ENCODE data around the gene ALOX5. TPM values are rescaled to one million over a fixed set of nuclear protein-coding genes. Genes with fewer than 3 reads are reported as not detected.
A peak's percentile ranks its signal among the peaks of the same experiment; 100 is the strongest.
"Not testable (repeated sequence)": the region's sequence is repeated elsewhere in the genome, so short reads cannot be mapped to it uniquely, and the experiment has no call there.

Gene ALOX5
- total RNA-seq, 2 experiments from 2014 or later, result 0.62 to 0.96 TPM

- peaks cover 2% of the 10 kb centered on the region for H3K4me1 Mint-ChIP-seq
- DNase-seq, result no peak
- H3K27ac Mint-ChIP-seq, result no peak overlapping the region
- no peak overlapping the region for H3K4me3 Mint-ChIP-seq
- H3K36me3 Mint-ChIP-seq, result no peaks in the 10 kb centered on the region
- no peaks in the 10 kb centered on the region for H3K9me3 Mint-ChIP-seq
- H3K27me3 Mint-ChIP-seq, result no peaks in the 10 kb centered on the region
Observed at GRCh38 chr10:45408421-45409319, 34.7 kb downstream of the ALOX5 start.

GRCh38 chr10:45409347-45409746 lies 35.3 kb downstream of the ALOX5 start:
- not testable (repeated sequence) for H3K4me3 Mint-ChIP-seq, H3K27ac Mint-ChIP-seq, H3K9me3 Mint-ChIP-seq, H3K4me1 Mint-ChIP-seq, H3K36me3 Mint-ChIP-seq, H3K27me3 Mint-ChIP-seq, DNase-seq

GRCh38 chr10:45409782-45410181 lies 35.8 kb downstream of the ALOX5 start:
- H3K4me1 Mint-ChIP-seq, result peaks cover 2% of the 10 kb centered on the region
- no peak overlapping the region for H3K27ac Mint-ChIP-seq
- DNase-seq, result no peak
- no peak overlapping the region for H3K4me3 Mint-ChIP-seq
- H3K9me3 Mint-ChIP-seq, result no peaks in the 10 kb centered on the region
- no peaks in the 10 kb centered on the region for H3K27me3 Mint-ChIP-seq
- H3K36me3 Mint-ChIP-seq, result no peaks in the 10 kb centered on the region

- Mint-ChIP-seq H3K4me1 (peaks cover 2% of the 10 kb centered on the region), H3K27ac (no peak overlapping the region), H3K27me3 (no peaks in the 10 kb centered on the region), H3K4me3 (no peak overlapping the region), H3K36me3 (no peaks in the 10 kb centered on the region), H3K9me3 (no peaks in the 10 kb centered on the region)
- no peak for DNase-seq
Observed at GRCh38 chr10:45410489-45410806, 36.4 kb downstream of the ALOX5 start.

- H3K27ac Mint-ChIP-seq, result no peak overlapping the region
- peaks cover 2% of the 10 kb centered on the region for H3K4me1 Mint-ChIP-seq
- DNase-seq, result no peak
- no peaks in the 10 kb centered on the region for H3K36me3 Mint-ChIP-seq
- no peaks in the 10 kb centered on the region for H3K9me3 Mint-ChIP-seq
- no peak overlapping the region for H3K4me3 Mint-ChIP-seq
- no peaks in the 10 kb centered on the region for H3K27me3 Mint-ChIP-seq
Observed at GRCh38 chr10:45410807-45411606, 37.0 kb downstream of the ALOX5 start.

- Mint-ChIP-seq H3K4me1 (peaks cover 2% of the 10 kb centered on the region), H3K27me3 (no peaks in the 10 kb centered on the region), H3K27ac (no peak overlapping the region)
Observed at GRCh38 chr10:45411607-45411940, 37.6 kb downstream of the ALOX5 start.

GRCh38 chr10:45415062-45415461 lies 41.0 kb downstream of the ALOX5 start:
- H3K9me3 Mint-ChIP-seq, H3K4me3 Mint-ChIP-seq: not testable (repeated sequence)

More at GRCh38 chr10:45411607-45411940, 37.6 kb downstream of the ALOX5 start:
- Mint-ChIP-seq H3K4me3 (no peak overlapping the region), H3K36me3 (no peaks in the 10 kb centered on the region), H3K9me3 (no peaks in the 10 kb centered on the region)
- DNase-seq, result no peak

GRCh38 chr10:45416603-45417002 lies 42.6 kb downstream of the ALOX5 start:
- no peak for DNase-seq
- no peaks in the 10 kb centered on the region for H3K9me3 Mint-ChIP-seq
- H3K36me3 Mint-ChIP-seq, result no peaks in the 10 kb centered on the region
- no peaks in the 10 kb centered on the region for H3K27me3 Mint-ChIP-seq
- no peak overlapping the region for H3K27ac Mint-ChIP-seq
- H3K4me3 Mint-ChIP-seq, result no peak overlapping the region
- H3K4me1 Mint-ChIP-seq, result peaks cover 26% of the 10 kb centered on the region

More at GRCh38 chr10:45415062-45415461, 41.0 kb downstream of the ALOX5 start:
- not testable (repeated sequence) for H3K36me3 Mint-ChIP-seq, H3K27me3 Mint-ChIP-seq, H3K27ac Mint-ChIP-seq, DNase-seq
- peaks cover 14% of the 10 kb centered on the region for H3K4me1 Mint-ChIP-seq

- Mint-ChIP-seq H3K27ac (no peak overlapping the region), H3K4me1 (peaks cover 37% of the 10 kb centered on the region), H3K4me3 (no peak overlapping the region), H3K36me3 (no peaks in the 10 kb centered on the region), H3K27me3 (no peaks in the 10 kb centered on the region), H3K9me3 (no peaks in the 10 kb centered on the region)
- no peak for DNase-seq
Observed at GRCh38 chr10:45417746-45418145, 43.7 kb downstream of the ALOX5 start.

GRCh38 chr10:45418417-45418848 lies 44.4 kb downstream of the ALOX5 start:
- Mint-ChIP-seq H3K4me1 (peaks cover 39% of the 10 kb centered on the region), H3K27me3 (no peaks in the 10 kb centered on the region), H3K27ac (peak overlapping the region; percentile 96), H3K36me3 (no peaks in the 10 kb centered on the region), H3K9me3 (no peaks in the 10 kb centered on the region), H3K4me3 (peak overlapping the region; percentile 93)
- no peak for DNase-seq

- Mint-ChIP-seq H3K4me1 (peaks cover 39% of the 10 kb centered on the region), H3K4me3 (peak overlapping the region; percentile 93), H3K27me3 (no peaks in the 10 kb centered on the region), H3K36me3 (no peaks in the 10 kb centered on the region), H3K9me3 (no peaks in the 10 kb centered on the region), H3K27ac (peak overlapping the region; percentile 96)
- DNase-seq, result peak; percentile 69
Observed at GRCh38 chr10:45418849-45419675, 45.0 kb downstream of the ALOX5 start.

GRCh38 chr10:45419676-45420025 lies 45.6 kb downstream of the ALOX5 start:
- H3K4me3 Mint-ChIP-seq, result peak overlapping the region; percentile 93
- DNase-seq, result no peak
- H3K27ac Mint-ChIP-seq, result peak overlapping the region; percentile 96
- no peaks in the 10 kb centered on the region for H3K27me3 Mint-ChIP-seq
- no peaks in the 10 kb centered on the region for H3K9me3 Mint-ChIP-seq
- no peaks in the 10 kb centered on the region for H3K36me3 Mint-ChIP-seq
- peaks cover 39% of the 10 kb centered on the region for H3K4me1 Mint-ChIP-seq

GRCh38 chr10:45420453-45421192 lies 46.6 kb downstream of the ALOX5 start:
- H3K4me1 Mint-ChIP-seq, result peaks cover 40% of the 10 kb centered on the region
- peak overlapping the region; percentile 93 for H3K4me3 Mint-ChIP-seq
- peak overlapping the region; percentile 96 for H3K27ac Mint-ChIP-seq
- peak; percentile 66 for DNase-seq
- H3K27me3 Mint-ChIP-seq, result no peaks in the 10 kb centered on the region
- no peaks in the 10 kb centered on the region for H3K9me3 Mint-ChIP-seq
- no peaks in the 10 kb centered on the region for H3K36me3 Mint-ChIP-seq

- Mint-ChIP-seq H3K9me3 (no peaks in the 10 kb centered on the region), H3K36me3 (no peaks in the 10 kb centered on the region), H3K27ac (peak overlapping the region; percentile 96), H3K27me3 (no peaks in the 10 kb centered on the region), H3K4me1 (peaks cover 47% of the 10 kb centered on the region), H3K4me3 (no peak overlapping the region)
- DNase-seq, result peak; percentile 41
Observed at GRCh38 chr10:45421221-45422097, 47.4 kb downstream of the ALOX5 start.
